ENCODE data around the gene HS1BP3.

DNA sequence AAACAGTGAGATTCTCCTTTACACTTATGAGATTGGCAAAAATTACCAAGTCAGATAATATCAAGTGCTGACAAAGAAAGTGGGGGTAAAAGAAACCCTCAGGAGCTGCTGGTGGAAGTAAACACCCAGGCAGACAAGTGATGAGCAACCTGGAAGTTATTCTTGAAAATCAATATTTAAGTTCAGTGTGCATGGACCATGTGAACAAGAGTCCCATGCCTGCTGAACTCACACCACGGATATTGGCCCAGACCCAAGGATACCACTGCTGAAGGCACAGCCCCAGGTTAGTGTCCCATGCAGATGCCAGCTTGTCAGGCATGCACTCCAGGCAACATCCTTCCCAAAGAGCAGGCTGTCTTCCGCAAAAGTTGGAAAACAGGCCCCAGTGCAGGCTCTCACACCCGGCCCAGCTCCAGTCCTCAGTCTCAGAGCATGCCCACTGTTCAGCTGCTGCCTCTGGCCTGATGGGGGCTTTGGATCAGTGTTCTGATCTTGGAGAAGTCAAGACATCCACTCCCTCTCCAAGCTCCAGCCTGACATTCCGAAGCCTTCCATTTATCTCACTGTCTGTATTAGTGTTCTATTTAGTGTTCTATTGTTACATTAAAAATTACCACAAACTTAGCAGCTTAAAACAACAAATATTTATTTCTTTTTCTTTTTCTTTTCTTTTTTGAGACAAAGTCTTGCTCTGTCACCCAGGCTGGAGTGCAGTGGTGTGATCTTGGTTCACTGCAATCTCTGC lies 70.0 kb downstream of the HS1BP3 start:
- no peak for TF ChIP-seq TEAD1 (CRISPR knock-in tag; IDR thresholded peaks at IDR 0.05)
- TF ChIP-seq ZNF561 (CRISPR knock-in tag; conservative IDR thresholded peaks at IDR 0.05): no peak
- TF ChIP-seq, protein P1, sequence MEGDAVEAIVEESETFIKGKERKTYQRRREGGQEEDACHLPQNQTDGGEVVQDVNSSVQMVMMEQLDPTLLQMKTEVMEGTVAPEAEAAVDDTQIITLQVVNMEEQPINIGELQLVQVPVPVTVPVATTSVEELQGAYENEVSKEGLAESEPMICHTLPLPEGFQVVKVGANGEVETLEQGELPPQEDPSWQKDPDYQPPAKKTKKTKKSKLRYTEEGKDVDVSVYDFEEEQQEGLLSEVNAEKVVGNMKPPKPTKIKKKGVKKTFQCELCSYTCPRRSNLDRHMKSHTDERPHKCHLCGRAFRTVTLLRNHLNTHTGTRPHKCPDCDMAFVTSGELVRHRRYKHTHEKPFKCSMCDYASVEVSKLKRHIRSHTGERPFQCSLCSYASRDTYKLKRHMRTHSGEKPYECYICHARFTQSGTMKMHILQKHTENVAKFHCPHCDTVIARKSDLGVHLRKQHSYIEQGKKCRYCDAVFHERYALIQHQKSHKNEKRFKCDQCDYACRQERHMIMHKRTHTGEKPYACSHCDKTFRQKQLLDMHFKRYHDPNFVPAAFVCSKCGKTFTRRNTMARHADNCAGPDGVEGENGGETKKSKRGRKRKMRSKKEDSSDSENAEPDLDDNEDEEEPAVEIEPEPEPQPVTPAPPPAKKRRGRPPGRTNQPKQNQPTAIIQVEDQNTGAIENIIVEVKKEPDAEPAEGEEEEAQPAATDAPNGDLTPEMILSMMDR (IDR thresholded peaks at IDR 0.05 in 2 of 3, conservative IDR thresholded peaks at IDR 0.05 in 1 of 3; ENCODE audit: insufficient read depth in 2 of 3, low read depth in 1 of 3, low read length in 3 of 3): no peak
- TF ChIP-seq FOS (IDR thresholded peaks at IDR 0.05; ENCODE audit: extremely low read depth, insufficient read length): no peak
- no peak for TF ChIP-seq MTA2 (IDR thresholded peaks at IDR 0.05; ENCODE audit: low read depth)
- no peak for TF ChIP-seq TAF1 (IDR thresholded peaks at IDR 0.05; ENCODE audit: control insufficient read depth, extremely low read depth, insufficient read depth, low read length, severe bottlenecking)
